ENCODE data around the gene UGGT1. TPM values are rescaled to one million over a fixed set of nuclear protein-coding genes. Genes with fewer than 3 reads are reported as not detected.
A peak's percentile ranks its signal among the peaks of the same experiment; 100 is the strongest.

Gene UGGT1
- total and polyA plus RNA-seq, 2 experiments from 2014 or later: 8.3 to 38.4 TPM

GRCh38 chr2:128227862-128228261 lies 136.9 kb downstream of the UGGT1 start:
- H3K4me3 ChIP-seq: no peak overlapping the region
- no peak for TF ChIP-seq CTCF (IDR thresholded peaks at IDR 0.05; ENCODE audit: low read depth, low read length)
- no peaks in the 10 kb centered on the region for H3K4me1 ChIP-seq (ENCODE audit: low read depth)
- peaks cover 12% of the 10 kb centered on the region for H3K27me3 ChIP-seq
- H3K36me3 ChIP-seq: no peaks in the 10 kb centered on the region
- no peak for DNase-seq (ENCODE audit: low read depth in 1 of 2, low spot score in 1 of 2)
- no peaks in the 10 kb centered on the region for H3K9me3 ChIP-seq (ENCODE audit: low read depth)
- no peak overlapping the region for H3K27ac ChIP-seq

GRCh38 chr2:128228894-128229293 lies 137.9 kb downstream of the UGGT1 start:
- Histone ChIP-seq H3K36me3 (no peaks in the 10 kb centered on the region), H3K27me3 (peaks cover 12% of the 10 kb centered on the region), H3K4me1 (ENCODE audit: low read depth) (no peaks in the 10 kb centered on the region), H3K4me3 (no peak overlapping the region), H3K9me3 (ENCODE audit: low read depth) (no peaks in the 10 kb centered on the region), H3K27ac (no peak overlapping the region)
- no peak for DNase-seq (ENCODE audit: low read depth in 1 of 2, low spot score in 1 of 2)
- TF ChIP-seq CTCF (IDR thresholded peaks at IDR 0.05; ENCODE audit: low read depth, low read length): no peak

GRCh38 chr2:128232965-128233789 lies 142.2 kb downstream of the UGGT1 start:
- Histone ChIP-seq H3K27me3 (peaks cover 12% of the 10 kb centered on the region), H3K4me1 (ENCODE audit: low read depth) (no peaks in the 10 kb centered on the region), H3K9me3 (ENCODE audit: low read depth) (no peaks in the 10 kb centered on the region), H3K36me3 (no peaks in the 10 kb centered on the region), H3K4me3 (peak overlapping the region; percentile 50), H3K27ac (no peak overlapping the region)
- peak; percentile 90 for TF ChIP-seq CTCF (IDR thresholded peaks at IDR 0.05; ENCODE audit: low read depth, low read length)
- DNase-seq (ENCODE audit: low read depth in 1 of 2, low spot score in 1 of 2): peak; percentile 73 to 91

- Histone ChIP-seq H3K4me1 (ENCODE audit: low read depth) (no peaks in the 10 kb centered on the region), H3K27ac (no peak overlapping the region), H3K27me3 (peaks cover 12% of the 10 kb centered on the region), H3K9me3 (ENCODE audit: low read depth) (no peaks in the 10 kb centered on the region), H3K4me3 (no peak overlapping the region), H3K36me3 (no peaks in the 10 kb centered on the region)
- TF ChIP-seq CTCF (IDR thresholded peaks at IDR 0.05; ENCODE audit: low read depth, low read length): no peak
- DNase-seq (ENCODE audit: low read depth in 1 of 2, low spot score in 1 of 2): no peak
These were observed 142.9 kb downstream of the UGGT1 start for GRCh38 chr2:128233790-128234395.

- H3K27ac ChIP-seq: no peak overlapping the region
- no peaks in the 10 kb centered on the region for H3K36me3 ChIP-seq
- DNase-seq (ENCODE audit: low read depth in 1 of 2, low spot score in 1 of 2): no peak
- no peak overlapping the region for H3K4me3 ChIP-seq
- no peaks in the 10 kb centered on the region for H3K4me1 ChIP-seq (ENCODE audit: low read depth)
- H3K9me3 ChIP-seq (ENCODE audit: low read depth): no peaks in the 10 kb centered on the region
- TF ChIP-seq CTCF (IDR thresholded peaks at IDR 0.05; ENCODE audit: low read depth, low read length): no peak
- H3K27me3 ChIP-seq: peaks cover 12% of the 10 kb centered on the region
These were observed 143.6 kb downstream of the UGGT1 start for GRCh38 chr2:128234613-128235012.

All from cardiac muscle cell (in vitro differentiated cells and primary cell).